HG03378 (cell line): ENCODE data around the gene ITPKC.
A peak's percentile ranks its signal among the peaks of the same experiment; 100 is the strongest.

Experiments used
- ATAC-seq: cut with Tn5 transposase; IDR thresholded peaks from one replicate; pipeline ENCODE4 v1.9.1; 2021; ENCODE audit warnings: mild to moderate bottlenecking, moderate library complexity; ENCODE audit not compliant: unreplicated experiment

Gene ITPKC

DNA sequence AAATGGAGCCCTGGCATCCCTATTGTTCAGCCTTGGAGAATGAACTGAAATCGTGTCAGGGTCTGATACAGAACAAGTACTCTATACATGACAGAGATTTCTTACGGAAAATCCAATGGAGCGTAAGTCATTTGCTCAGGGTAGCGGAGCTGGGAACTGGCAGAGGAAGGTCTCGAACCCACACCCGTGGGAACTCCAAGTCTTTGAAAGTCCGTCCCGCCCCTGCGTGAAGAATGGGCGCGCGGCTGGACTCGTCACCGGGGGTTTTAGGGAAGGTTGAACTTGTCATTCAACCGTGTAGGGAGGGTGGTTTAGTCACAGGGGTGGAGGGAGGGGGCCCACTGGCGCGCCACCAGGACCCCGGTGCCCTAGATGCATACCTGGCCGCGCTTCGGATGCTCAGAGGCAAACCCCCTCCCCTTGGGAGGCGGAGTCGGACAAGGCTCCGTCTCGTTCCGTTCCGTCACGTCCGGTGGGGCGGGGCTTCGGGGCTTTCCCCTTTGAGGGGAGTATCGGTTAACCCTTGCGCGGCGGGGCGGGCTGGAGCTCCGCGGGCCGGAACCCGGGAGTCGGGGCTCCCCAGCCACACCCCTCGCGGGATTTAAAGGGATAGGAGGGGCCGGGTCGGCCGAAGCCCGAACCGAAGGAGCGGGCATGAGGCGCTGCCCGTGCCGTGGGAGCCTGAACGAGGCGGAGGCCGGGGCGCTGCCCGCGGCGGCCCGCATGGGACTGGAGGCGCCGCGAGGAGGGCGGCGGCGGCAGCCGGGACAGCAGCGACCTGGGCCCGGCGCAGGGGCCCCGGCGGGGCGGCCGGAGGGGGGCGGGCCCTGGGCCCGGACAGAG is at the start of gene ITPKC, which contains the start of gene COQ8B:
Gene ITPKC, plus strand, starts transcription at position 631 of the 843 bp plus-strand sequence. Its CDS starts 24 bp downstream, at position 655.
Gene COQ8B, minus strand, starts transcription at position 405 of the 843 bp plus-strand sequence. CDS start 2,254 bp downstream, outside the sequence.
- ATAC-seq, result peak; percentile 64

DNA sequence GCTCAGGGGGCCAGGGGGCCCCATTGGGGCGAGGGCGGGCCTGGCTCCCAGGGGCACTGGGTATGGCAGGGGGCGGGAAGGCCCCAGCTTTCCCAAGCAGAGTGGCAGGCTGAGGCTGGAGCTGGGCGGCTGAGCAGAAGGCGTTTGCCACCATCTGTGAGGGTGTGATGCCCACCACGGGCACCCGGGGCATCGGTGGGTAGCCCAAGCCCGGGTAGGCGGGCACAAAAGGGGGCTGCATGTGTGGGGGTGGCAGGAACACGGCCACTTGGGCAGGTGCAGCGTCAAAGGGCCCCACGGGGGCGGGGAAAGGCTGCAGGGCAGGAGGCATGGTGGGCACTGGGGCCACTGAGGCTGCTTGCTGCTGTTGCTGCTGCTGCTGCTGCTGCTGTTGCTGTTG is 49.3 kb upstream of the ITPKC start:
- ATAC-seq, result no peak

DNA sequence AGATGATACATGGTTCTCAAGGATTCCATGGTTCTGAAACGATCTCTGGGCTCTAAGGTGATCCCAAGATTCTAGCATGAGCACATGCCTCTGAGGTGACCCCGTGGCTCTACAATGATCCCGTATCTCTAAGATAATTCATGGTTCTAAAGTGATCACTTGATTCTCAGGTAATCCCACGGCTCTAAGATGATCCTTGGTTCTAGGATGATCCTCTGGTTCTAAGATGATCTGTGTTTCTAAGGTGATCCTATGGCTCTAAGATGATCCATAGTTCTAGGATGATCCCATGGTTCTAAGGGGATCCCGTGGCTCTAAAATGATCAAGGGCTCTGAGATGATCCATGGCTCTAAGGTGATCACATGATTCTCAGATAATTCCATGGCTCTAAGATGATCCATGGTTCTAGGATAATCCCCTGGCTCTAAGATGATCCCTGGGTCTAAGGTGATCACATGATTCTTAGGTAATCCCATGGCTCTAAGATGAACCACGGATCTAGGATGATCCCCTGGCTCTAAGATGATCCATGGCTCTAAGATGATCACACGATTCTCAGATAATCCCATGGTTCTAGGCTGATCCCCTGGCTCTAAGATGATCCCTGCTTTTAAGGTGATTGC is 47.8 kb upstream of the ITPKC start:
- no peak for ATAC-seq

DNA sequence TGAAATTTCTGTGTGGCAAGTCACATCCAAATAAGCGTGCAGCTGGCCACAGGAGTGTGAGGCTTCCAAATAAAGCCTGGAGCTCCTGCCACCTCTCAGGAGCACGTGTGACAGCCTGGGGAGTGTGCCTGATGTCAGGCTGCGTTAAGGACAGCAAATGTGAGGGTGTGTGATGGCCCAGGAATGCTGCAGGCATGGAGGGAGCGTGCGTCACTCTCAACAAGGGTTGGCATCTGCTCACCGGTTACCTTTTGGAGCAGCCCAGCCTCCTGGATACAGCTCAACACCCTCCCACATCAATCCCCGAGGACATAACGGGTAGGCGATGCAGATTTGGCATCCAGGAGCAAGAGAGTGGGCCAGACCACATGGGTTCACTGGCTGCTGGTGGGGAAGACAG is 45.5 kb upstream of the ITPKC start:
- no peak for ATAC-seq

DNA sequence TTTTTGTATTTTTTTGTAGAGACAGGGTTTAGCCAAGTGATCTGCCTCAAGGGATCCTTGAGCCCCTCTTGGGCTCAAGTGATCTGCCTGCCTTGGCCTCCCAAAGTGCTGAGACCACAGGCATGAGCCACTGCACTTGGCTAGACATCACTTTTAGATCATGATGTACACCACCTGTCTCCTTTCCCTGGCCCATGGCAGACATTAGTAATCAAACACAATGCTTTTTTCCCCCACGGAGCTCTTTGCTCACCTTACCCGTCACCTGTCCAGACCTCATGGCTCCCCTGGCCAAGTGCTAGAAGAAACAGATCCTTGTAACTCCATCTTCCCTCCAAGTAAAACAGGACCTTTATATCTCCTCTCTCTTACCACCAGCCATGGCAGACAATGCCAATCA is 44.9 kb upstream of the ITPKC start:
- ATAC-seq, result no peak

DNA sequence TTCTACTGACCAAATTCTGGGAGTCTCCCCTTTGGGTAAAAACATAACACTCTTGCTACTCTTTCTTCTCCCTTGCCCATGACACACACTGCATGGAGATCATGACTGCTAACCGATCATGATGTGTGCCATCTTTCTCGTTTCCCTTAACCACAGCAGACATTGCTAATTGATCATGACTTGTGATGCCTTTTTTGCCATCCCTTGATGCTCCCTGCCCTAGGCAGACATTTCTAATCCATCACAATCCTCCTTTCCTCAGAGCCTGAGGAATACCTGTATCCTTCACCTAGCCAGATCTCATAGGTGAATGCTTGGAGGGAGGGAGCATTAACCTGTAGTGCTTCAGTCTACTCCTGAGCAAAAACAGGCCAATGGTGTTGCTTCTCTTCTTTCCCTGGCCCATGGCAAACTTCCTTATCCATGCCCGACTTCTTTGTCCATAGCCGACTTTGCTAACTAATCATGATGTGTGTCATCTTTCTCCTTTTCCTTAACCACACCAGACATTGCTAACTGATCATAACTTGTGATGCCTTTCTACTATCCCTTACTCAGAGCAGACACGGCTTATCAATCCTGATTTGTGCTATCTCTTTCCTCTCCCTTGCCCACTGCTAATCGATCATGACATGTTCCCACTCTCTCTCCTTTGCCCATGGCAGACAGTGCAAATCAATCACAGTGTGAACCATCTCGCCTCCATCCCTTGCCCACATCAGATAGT is 44.2 kb upstream of the ITPKC start:
- no peak for ATAC-seq

DNA sequence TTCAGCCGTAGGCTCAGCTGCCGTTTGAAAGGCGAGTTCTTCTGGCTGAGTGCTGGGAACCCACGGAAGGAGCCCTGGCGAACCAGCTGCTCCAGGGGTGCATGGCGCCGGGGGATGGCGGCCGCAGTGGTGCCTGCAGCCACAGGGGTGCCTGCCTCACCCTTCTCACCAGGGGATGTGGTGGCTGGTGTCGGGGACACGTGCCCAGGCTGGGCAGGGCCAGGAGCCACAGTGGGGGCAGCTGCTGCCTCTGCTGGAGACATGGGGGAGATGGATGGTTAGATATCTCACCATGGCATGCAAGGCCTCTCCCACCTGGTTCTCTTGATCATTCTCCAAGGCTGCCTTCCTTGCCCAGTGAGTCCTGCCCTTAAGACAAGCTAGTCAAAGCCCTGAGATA is 43.5 kb upstream of the ITPKC start:
- no peak for ATAC-seq

DNA sequence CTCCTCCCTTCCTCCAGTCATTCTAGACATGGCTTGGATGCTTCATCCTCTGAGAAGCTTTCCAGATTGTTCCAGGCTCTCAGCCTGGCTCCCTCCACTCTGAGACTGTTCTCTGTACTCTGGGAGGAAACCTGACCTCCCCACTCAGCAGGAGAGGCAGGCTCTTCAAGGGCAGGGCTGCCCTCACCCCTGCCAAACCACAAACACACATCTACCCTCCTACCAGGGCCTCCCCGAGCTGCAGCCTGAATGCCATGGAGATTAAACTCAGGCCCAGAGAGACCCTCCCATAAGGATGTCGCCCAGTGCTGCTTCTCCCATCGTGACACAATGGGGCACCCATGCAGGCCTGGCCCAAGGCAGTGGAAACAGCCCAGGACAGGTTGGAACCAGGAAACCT is 42.6 kb upstream of the ITPKC start:
- ATAC-seq, result no peak

DNA sequence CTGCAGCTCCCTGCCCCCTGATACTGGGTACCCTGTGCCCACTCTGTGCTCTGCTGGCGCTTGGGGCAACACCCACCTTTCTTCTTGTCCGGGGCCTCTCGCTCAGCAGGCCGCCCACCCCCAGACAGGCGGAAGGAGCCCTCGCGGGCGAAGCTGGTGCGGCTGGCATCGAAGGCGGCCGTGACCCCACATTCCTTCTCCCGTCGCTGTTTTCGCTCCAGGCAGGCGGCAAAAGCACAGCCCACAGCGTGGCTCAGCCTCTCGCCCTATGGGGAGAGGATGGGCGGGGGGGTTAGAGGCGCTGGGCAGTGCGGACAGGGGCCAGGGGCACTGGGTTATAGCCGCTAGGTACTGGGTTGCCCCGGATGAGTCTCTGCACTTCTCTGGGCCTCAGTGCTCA is 39.8 kb upstream of the ITPKC start:
- no peak for ATAC-seq

DNA sequence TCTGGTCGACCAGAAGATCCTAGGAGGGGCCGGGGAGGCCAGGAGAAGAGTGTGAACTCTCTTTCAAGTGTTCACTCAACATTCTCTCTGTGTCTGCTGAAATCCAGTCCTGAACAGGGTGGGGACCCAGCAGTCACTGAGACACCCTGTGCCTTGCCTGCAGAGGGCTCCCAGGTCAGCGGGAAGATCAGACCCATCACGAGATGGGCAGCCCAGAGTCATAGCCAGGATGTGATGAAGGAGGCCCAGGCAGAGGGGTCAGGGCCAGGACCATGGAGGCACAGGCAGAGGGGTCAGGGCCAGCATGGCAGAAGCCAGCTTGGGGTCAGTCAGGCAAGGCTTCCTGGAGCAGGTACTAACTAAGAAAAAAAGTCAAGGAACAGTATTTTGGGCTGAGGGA is 35.9 kb upstream of the ITPKC start:
- ATAC-seq, result no peak

DNA sequence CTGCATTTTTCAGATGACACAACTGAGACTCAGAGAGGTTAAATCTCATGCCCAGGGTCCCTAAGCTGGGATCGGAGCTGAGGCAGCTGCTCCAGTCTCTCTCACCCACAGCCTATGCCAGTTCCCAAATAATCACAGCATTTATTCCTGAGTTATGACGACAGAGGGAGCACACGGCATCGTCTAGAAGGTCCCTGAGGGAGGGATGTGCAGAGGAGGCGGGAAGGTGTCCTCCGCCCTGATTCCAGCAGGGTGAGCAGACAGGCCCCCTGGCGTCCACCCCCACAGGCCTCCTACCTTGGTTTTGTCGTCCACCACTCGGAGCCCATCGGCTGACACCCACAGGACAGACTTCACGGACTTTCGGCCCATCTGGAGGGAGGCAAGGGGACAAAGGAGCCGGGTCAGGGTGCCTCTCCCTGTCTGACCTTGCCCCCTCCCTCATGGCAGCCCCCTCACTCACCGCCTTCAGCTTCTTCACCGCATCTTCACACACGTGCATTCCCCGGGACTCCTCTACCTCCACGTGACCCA is 34.4 kb upstream of the ITPKC start:
- ATAC-seq, result no peak

DNA sequence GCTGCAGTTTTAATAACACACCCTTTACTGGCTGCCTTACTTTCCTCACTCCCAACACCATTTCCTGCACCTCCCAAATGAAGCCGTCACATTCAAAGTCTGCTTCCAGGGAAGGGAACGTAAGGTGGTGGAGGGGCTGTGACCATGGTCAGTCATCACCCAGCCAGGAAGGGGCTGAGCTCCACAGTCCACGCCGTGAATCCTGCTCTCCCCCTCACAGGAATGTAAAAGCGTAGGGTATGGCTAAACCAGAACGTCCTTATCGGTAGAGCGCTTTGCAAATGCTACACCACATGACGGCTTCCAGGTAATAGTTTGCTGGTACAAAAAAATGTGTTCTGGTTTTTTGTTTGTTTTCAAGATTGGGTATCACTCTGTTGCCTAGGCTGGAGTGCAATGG is 33.5 kb upstream of the ITPKC start:
- ATAC-seq, result no peak

DNA sequence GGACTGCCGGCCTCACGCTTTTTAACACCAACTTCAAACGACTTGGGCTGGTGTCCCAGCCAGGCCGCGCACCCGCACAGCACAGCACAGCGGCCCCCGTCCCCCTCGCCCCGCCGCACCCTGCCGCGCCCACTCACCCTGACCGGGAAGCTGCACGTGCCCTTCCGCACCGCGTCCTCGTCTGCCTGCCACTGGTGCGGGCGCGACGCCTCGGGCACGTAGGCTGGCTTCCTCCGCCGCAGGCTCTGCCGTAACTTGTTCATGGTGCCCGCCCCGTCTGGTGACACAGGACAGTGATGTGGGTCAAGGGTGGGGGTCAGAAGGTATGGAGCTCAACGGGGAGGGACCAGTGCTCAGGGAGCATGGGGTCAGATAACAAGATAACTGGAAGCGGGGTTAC is 32.6 kb upstream of the ITPKC start:
- ATAC-seq, result no peak

DNA sequence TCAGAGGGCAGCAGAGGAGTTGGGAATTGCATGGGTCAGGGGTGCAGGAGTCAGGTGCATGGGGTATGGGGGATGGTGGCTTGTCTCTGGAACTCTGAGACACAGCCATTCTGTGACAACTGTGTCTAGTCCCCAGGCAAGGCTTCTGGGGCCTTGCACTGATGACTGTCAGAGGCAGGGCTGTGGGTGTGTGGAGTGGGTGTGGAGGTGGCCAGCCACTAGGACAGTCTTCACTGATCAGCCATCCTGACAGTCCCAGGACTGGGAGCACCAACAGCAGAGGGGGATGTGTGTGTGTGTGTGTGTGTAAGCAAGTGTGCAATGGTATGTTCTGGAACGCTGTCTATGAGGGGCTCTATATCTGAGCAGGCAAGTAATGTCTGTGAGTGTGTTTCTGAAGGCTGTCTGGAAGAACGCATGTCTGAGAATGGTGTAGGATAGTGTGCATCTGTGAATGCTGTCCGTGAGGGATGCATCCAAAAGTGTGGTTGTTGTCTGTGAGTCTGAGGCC is 31.8 kb upstream of the ITPKC start:
- ATAC-seq, result no peak

DNA sequence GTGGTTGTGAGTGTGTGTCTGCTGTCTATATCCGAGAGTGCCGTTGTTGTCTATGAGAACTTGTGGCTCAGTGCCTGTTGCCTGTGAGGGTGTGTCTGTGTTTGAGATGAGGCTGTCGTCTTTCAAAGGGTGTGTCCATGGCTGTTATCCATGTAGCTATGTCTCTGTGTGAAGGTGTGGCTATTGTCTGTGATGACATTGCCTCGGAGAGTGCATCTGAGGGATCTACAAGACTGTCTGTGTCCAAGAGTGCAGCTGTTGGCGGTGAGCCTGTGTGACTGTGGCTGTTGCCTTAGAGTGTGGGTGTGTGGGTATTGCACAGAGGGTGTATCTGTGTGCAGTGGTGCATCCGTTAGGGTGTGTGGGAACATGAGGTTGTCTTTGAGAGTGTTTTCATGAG is 31.3 kb upstream of the ITPKC start:
- ATAC-seq, result no peak

DNA sequence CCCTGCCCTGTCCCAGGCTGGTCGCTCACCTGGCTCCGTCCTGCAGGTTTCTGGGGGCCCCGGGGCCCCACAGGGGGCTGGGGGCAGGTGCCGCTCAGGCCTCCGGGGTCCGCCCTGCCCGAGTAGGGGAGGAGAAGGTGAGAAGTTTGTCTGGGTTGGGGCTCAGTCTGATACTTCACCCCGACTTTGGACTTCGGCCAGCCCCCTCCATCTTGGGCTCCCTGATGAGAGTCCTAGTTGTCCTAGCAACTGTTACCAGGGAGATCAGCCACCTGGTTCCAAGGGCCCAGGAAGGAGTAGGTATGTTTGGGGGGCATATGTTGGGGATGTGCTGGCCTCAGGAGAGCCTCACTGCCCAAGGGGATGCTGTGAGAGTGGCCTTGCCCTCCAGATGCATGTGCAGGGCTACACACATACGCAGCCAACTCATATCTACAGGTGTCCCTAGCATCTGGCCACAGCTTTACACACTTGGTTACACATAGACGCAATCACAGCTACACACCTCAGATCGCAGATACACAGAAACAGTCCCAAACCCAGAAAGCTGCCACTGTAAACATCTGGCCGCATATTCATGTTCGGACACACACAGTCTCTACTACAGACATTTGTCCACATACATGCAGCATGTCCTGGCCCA is 29.9 kb upstream of the ITPKC start:
- ATAC-seq, result no peak

DNA sequence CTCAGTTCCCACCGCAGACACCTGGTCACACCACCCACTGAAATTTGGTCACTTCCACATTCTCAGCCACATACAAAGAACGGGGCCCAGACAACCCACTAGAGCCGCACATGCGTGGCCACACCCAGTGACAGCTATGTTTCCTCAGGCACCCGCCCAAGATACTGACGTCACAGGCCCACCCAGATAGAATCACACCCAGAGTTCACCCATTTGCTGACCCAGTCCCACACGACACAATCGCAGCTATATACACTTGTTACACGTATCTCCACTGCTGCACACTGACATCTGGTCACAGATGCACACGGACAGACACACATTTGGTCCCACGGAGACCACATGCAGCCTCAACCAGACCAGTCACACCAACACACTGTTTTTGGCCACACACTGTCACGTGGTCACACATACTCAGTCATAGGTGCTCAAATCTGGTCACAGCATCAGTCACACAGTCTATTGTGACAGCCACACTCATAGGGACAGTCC is 29.3 kb upstream of the ITPKC start:
- no peak for ATAC-seq

DNA sequence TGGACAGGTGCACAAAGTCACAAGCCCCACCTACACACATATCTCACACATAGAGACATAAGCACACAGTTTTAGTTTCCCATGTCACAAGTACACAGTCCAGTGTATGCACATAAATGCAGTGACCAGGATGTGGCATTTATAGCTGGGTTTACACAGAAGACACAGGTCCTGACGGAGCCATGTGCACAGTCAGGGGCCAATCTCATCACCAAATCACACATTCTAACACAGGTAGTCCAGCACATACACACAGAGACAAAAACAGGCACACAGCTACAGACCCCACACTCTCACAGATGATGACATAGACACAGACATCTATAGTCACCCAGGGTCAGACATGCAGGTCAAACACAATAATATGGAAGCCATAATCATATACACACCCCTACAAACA is 28.6 kb upstream of the ITPKC start:
- no peak for ATAC-seq

DNA sequence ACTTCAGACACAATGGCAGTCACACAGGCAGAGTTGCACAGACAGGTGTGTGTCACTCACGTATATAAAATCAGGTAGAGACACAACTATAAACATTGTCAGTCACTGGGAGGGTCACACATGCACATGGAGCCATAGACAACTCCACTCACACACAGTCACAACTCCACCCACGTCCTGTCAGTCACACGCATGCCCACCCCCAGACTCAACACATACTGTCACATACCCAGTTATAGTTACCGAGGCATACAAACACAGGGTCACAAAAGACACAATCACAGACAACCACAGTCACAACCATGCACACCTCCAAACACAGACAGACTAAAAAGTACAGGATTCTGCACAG is 27.9 kb upstream of the ITPKC start:
- ATAC-seq, result no peak

DNA sequence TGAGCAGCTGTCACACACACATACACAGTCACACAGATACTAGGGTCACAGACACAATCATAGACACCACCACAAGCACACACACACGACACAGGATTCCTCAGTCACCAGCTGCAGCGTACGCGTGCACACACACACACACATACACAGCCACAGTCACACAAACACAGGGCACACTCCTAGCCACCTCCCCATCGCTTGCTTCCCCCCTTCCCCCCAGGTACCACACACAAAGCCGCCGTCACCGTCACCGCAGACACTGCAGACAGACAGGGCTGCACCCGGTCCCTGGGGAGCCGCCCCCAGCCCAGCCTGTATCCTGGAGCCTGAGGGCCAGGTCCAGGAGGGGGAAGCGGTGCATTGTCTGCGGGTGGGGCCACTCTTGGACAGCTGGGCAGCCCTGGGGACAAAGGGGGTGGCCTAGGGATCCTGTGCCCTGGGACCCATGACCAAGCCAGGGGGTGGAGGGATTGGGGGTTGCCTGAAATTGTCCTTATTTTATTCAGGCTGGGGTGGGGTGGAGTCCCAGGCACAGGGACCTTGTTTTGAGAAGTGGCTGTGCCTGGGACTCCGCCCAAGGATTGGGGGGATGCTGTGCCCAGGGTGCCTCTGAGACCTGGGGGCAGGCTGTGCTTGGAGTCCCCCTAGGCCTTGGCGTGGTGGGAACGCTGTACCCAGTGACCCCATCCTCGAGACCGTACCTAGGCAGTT is 27.4 kb upstream of the ITPKC start:
- no peak for ATAC-seq
